Placental pericyte (primary cell): ENCODE measurements around the gene ATP5F1C. TPM values are rescaled to one million over a fixed set of nuclear protein-coding genes. Genes with fewer than 3 reads are reported as not detected.

Experiments used
- total RNA-seq: library from RNA; depleted of rRNA; stranded (reverse); fragments of >200 nt; gene quantifications from 2 replicates; pipeline ENCODE4 v1.2.3, GENCODE V29; 2012

Gene ATP5F1C
- total RNA-seq = 172 and 240 TPM in 2 replicates

DNA sequence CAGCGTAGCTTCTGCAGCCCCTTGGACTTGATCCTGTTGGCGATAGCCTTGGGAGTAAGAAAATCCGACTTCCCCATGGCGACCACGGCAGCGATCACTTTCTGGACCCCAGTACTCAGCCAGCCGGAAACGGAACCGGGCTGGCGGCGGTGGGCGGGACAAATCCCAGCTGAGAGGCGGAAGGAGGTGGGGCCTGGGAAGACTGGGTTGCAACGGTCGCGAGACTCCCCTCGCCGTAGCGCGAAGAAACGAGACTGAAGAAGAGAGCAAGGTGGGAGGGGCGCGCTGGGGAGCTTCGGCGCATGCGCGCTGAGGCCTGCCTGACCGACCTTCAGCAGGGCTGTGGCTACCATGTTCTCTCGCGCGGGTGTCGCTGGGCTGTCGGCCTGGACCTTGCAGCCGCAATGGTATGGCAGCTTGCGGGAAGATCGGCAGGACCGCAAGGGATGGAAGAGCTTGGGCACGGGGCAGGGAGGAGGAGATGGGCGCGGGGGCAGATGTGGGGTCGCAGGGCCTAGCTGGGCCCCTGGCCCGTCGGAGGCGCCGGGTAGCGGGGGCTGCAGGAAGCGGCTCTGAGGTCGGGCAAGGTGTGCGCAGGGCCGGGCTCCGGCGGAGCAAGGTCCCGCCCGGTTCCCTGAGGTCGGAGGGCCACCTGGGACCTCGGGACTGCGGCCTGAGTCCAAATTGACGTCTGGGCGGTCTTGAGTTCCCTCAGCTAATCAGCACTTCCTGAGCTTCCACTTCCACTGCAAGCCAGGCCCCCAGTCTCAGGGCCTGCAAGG, at the start of gene ATP5F1C, which contains the start of gene KIN:
ATP5F1C (plus strand) TSS at position 321 of the 782 bp plus-strand sequence; CDS start at position 352, 31 bp downstream.
KIN (minus strand) TSS at position 137 of the 782 bp plus-strand sequence; CDS start at position 77, 60 bp downstream.

DNA sequence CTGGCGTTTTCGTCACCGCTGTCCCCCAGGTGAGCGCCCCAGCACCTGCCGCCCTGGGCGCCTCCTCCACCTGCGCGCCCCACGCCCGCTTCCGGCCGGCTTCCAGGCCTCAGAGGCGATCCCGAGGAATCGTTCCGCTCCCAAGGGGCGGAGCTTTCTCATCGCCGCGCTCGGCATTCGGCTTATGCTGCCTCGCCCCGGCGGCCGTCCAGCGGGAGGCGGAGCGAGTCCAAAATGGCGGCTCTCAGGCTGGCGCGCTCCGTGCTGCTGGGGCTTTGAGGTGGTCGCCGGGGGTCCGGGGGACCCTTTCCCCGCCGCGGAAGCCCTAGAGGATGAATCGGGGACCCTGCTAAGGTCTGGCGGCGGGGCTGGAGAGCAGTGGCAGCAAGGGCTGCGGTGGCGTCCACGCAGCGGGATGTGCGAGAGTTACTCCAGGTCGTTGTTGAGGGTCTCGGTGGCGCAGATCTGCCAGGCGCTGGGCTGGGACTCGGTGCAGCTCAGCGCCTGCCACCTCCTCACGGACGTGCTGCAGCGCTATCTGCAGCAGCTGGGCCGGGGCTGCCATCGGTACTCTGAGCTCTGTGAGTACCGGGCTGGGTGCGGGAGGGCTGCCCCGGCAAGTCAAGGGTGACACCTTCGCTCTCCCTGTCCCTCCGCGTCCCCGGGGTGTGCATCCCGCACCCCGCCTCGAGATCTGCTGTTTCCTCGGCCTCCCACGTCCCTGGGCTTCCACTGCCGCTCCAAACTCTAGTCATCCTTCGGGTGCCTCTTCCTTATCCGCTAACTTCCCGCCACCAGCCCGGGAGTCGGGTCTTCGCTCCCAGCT, 30.5 kb downstream of the ATP5F1C start, which contains the start of gene TAF3:
TAF3 (plus strand) TSS at position 211 of the 826 bp plus-strand sequence; CDS start at position 416, 205 bp downstream.

Other genes starting within 250 kb of the ATP5F1C start
- under 0.01 TPM in 1 of 2 replicates, not detected in the other for gene ITIH5, start 121.2 kb upstream of the ATP5F1C start, total RNA-seq
- not detected in 2 replicates for gene ITIH2, start 84.9 kb upstream of the ATP5F1C start, total RNA-seq
- gene KIN, start 184 bp upstream of the ATP5F1C start, total RNA-seq = 5.2 and 5.3 TPM in 2 replicates
- gene TAF3, start 30.3 kb downstream of the ATP5F1C start, total RNA-seq = 2.6 and 3.1 TPM in 2 replicates